ENCODE data around the gene MS4A10.
A peak's percentile ranks its signal among the peaks of the same experiment; 100 is the strongest.

The MS4A10 gene

GRCh38 chr11:60830478-60831142 lies 45.5 kb downstream of the MS4A10 start:
- DNase-seq (ENCODE audit: low read depth): no peak

DNA sequence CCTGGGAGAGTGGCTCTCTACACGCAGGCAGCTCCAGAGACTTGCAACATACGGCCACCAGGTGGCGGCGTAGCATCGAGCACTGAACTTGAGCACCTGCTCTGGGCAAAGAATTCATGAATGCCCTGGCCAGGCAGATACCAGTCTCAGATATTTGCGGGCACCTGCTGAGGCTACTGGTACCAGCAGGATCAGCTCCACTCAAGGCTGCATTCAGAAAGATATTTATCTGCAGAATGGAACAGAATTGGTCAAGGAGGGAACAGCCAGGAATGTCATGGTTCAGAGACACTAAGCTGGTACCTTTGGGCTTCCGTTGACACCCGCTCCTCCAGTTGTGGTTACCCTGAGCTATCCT lies 46.0 kb downstream of the MS4A10 start:
- DNase-seq (ENCODE audit: low read depth): peak; percentile 64

DNA sequence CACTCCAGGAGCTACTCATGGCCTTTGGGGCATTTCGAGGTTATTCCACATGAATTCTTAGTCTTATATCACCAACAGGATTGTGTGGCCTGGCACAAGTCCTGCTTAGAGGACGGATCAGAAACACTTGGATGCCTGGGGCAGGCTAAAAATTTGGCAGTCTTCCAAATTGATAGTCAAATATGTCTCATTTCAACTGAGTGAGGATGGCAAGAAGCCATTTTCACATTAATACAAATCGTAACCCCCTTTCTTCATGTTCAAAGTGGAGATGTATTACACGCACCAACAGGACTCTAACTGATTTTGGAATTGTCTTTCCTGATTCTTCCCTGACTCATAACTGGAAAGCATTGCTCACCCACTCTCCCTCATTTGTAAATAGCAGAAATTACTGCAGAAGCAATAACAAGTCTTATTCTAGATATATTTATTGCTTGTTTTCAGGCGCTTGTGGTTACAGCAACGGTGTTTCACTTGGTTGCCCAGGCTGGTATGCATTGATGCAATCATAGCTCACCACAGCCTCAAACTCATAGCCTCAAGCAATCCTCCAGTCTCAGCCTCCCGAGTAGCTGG lies 46.5 kb downstream of the MS4A10 start:
- peak; percentile 24 for DNase-seq (ENCODE audit: low read depth)

DNA sequence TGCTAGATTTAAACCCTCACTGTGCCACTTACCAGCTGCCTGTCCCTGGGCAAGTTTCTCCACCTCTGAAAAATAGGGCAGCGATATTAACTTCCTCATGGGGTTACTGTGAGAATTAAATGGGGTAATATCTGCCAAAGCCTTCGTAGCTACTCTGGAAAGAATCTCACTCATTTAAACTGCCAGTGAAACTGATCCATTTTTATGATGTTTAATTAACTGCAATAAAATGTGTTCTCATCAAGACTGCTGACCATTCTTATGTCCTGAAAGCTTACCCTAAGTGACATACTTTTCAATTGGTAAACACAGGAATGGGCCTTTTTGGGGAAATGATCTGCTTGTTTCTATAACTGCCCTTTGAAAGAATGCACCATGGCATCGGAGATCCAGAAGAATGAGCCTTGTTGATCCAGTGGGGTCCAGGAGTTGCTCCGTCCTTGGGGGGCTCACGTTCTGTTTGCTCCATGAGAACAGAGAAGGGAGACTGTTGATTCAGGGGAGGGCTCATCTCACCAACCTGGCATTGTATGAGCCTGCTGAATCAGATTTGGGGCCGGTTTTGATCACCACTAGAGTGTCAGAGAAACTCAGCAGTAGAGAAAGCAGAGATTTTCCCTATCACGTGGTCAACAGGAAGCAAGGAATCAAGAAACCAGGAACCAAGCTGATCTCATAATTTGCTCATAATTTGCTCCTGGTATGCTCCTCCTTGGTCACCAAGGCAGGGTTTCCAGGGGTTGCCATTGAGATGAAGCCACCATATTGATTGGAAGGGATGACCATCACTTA lies 49.8 kb downstream of the MS4A10 start:
- no peak for DNase-seq (ENCODE audit: low read depth)

DNA sequence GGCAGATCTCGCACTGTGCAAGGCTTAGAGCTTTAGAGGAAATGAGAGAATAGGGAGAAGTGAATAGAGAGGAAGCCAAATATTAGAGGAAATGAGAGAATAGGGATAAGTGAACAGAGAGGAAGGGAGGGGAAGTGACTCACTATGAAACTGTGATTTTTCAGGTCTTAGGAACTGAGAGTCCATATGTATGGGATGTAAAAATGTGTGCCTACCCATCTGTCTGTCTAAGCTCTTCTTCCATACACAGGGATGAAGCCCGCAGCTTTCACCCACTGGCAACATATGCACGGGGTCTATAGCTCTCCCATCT lies 50.4 kb downstream of the MS4A10 start:
- DNase-seq (ENCODE audit: low read depth): no peak

GRCh38 chr11:60836866-60837515 lies 51.9 kb downstream of the MS4A10 start:
- DNase-seq (ENCODE audit: low read depth): no peak

GRCh38 chr11:60838132-60838531 lies 53.0 kb downstream of the MS4A10 start:
- no peak for DNase-seq (ENCODE audit: low read depth)

DNA sequence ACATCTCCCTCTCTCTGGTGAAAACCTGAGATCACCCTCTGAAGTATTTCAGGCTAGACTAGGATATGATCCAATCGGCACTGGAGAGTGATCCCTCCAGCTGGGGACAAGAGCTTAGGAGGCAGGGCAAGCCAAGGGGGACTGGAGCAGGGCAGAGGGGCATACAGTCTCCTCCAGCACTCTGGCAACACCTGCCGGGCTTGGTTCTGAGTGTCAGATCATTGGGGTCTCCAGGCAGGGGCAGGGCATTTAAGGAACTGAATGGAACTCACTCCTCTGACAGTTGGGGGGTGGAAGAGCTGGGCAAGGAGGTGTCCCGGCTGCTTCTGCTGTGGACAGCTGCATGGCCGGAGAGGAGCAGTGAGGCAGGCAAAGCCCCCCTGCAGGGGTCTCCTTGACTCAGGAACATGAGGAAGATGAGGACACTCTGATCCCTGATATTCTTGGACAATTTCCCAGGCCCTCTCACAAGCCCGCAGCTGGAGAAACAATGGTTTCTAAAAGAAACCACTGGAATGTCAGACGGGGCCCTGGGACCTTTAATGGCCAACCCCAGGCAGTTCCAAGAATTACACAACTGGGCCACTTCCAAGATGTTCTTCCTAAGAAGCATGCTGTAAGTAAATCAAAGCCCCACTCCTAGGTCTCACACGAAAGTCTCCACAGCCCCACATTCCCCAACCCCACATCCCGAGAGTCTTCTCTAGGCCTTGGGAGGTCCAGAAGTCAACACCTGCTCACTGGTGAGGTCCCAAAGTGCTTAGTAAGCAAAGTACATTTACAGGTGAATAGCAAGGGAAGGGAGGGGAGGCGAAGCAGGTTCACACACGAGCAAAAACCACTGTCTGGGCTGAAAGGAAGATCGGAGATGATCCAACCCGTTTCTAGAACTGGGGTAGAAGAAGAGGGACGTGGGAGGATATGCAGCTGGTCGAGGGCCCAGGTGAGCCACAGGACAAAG lies 55.6 kb downstream of the MS4A10 start:
- peak; percentile 92 for DNase-seq (ENCODE audit: low read depth)

- DNase-seq (ENCODE audit: low read depth): peak; percentile 95
Measured at GRCh38 chr11:60841797-60842667, 56.9 kb downstream of the MS4A10 start, which contains the start of gene CCDC86. TSS of gene CCDC86 (plus strand) at chr11:60842113. CDS start at chr11:60842125, 12 bp downstream.

DNA sequence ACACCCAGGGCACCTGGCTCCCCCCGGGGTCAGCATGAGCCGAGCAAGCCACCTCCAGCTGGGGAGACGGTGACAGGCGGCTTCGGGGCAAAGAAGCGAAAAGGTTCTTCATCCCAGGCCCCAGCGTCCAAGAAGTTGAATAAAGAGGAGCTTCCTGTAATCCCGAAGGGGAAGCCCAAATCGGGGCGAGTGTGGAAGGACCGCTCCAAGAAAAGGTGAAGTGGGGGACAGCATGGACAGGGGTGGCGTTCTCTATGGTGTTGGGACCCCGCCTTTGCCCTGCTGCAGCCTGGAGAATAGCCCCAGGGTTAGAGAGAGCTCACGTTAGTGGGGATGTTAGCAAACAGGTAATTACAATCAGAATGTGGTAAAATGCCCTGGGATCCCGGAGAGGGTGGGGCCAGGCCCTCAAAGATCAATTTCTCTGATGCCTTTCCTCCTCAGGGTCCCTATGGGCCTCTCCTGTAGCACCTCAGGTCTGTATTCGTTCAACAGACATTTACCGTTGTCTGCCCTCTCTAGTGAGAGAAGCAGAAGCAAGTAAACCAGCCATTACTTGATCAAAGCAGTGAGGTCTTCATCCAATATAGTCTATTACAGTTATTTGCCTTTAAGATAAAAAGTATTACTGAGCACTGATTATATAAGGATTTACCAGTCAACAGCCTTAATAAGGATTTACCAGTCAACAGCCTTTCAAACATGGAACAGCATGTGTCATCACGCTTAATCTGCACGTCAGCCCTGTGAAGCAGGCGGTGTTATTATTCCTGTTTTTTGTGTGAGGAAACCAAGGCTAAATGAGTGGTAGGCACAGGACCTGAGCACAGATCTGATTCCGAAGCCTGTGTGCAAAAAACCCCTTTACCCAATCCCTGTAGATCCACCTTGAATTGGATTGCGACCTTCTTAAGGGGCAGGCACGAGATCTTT lies 57.8 kb downstream of the MS4A10 start:
- no peak for DNase-seq (ENCODE audit: low read depth)

- DNase-seq (ENCODE audit: low read depth): no peak
Measured at GRCh38 chr11:60844045-60844869, 59.1 kb downstream of the MS4A10 start.

GRCh38 chr11:60844870-60845221 lies 59.7 kb downstream of the MS4A10 start:
- DNase-seq (ENCODE audit: low read depth): no peak

DNA sequence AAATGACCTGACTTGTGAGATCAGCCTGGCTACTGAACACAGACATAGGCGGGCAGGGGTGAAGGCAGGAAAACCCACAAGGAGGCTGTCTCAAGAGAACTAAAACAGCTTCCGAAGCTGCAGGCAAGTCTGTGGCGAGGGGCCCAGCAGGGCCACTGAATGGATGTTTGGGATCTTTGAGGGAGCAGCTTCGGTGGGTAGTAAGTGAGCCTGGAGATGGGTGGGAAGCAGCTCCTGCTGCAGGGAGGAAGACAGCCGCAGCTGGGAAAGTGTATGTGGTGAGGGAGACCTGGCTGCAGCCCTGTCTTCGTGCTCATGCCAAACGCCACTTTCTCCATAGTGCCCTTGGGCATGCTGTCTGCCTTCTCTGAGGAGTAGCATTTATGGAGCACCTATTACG lies 60.2 kb downstream of the MS4A10 start:
- no peak for DNase-seq (ENCODE audit: low read depth)

DNA sequence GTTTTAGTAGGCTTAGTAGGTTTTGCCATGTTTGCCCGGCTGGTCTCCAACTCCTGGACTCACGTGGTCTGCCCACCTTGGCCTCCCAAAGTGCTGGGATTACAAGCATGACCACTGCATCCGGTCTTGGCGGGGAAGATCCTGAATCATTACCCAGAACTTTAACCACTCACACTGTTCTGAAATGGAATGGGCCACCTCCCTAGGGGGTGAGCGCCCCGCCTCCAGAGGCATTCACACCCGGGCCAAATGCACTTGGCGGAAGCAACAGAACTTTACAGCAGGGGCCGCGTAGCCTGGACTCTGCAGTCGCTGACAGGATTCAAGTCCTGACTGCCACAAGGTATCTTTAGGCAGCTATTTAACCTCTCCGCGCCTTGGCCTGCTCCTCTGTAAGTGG lies 62.1 kb downstream of the MS4A10 start:
- no peak for DNase-seq (ENCODE audit: low read depth)

- no peak for DNase-seq (ENCODE audit: low read depth)
Measured at GRCh38 chr11:60847896-60848295, 62.8 kb downstream of the MS4A10 start.

DNA sequence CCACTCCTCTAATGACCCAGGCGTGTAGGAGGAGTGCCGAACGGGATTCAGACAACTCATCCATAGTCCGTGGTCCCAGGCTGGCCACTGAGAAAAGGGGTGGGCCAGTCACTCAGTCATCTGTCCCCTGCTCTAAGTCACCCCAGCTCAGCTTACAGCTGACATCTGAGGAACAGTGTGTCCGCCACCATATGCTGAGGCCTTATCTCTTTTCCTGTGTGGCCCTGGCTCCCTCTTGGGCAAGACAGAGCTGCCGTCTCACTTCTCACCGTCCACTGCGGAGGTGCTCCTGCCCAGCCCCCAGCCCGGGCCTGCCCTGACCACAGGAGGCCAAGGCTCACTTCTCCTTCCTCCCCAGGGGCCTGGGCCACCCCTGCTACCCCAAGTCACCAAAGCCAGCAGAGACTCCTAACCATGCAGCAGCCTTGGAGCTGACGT lies 63.6 kb downstream of the MS4A10 start:
- DNase-seq (ENCODE audit: low read depth): no peak

DNA sequence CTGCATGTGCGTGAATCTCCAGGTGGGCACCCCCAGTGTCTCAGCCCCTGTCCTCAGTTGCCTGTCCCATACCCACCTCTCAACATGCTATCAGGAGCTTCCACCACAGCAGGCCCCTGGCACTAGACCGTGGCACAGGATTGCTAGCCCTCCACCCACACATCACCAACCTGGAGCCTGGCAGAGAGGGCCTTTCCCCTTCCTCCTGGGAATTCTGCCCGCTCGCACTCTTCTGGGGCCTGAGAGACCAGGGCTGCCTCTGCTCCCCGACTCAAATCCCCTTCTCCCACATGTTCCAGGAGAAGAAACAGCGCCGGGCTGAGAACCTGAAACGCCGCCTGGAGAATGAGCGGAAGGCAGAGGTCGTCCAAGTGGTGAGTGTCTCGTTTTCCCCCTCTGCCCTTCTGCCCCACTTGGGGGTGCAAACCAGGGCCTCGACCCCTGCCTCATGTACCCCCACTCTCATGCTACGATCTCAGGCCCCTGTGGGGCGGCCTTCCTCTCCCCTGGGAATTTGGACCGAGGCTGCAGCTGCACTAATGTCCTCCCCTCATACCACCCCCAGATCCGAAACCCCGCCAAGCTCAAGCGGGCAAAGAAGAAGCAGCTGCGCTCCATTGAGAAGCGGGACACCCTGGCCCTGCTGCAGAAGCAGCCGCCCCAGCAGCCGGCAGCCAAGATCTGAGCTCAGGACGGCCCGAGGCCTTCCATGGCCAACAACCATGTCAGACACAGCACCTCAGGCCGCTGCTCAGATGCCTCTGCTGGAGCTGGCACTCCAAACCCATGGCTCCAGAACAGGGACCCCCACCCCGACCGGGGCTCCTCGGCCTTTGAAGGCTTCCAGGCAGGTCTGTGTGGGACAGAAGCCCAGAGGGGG lies 64.7 kb downstream of the MS4A10 start:
- no peak for DNase-seq (ENCODE audit: low read depth)
